HG02884 (cell line): Measurements from ENCODE around the gene SH3BP5.

Source experiments
- ATAC-seq: cut with Tn5 transposase; IDR thresholded peaks from one replicate; pipeline ENCODE4 v1.9.1; 2021; ENCODE audit warnings: mild to moderate bottlenecking, moderate library complexity; ENCODE audit not compliant: unreplicated experiment

Gene SH3BP5

DNA sequence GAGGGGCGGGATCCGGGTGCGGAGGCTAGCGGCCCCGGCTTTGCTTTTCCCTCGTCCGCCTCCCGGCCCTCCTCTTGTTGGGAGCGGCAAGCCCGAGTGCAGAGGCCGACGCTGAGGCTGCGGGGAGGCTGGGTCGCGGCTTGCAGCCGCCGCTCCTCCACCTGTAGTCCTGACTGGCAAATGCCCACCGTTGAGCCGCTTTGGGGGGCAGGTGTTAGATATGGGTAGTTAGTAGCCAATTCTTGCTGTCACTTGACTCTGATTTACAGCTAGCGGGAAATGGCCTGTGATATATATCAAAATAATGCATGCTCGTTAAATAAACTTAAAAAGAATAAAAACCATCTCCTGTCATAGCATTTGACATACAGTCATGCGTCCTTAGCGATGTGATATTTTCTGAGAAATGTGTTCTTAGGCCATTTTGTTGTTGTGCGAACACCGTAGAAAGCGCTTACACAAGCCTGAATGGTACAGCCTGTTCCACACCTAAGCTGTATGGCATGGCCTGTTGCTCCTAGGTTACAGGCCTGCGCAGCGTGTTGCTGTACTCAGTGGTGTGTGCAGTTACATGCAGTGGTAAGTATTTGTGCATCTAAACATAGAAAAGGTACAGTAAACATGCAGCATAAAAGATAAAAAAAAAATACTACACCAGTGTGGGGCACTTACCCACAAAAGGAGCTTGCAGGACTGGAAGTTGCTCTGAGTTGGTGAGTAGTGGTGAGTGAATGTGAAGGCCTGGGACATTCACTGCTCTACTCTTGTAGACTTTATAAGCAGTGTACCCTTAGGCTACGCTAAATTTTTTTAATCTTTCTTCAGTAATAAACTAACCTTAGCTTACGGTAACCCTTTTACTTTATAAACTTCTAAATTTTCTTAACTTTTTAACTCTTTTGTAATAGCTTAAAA, 125.5 kb downstream of the SH3BP5 start:
- peak; percentile 34 for ATAC-seq

GRCh38 chr3:15205934-15206661, 126.3 kb downstream of the SH3BP5 start, which contains the start of gene CAPN7:
Gene CAPN7, plus strand, starts transcription at chr3:15206246. Its CDS starts 250 bp downstream, at chr3:15206496.
- peak; percentile 78 for ATAC-seq

- no peak for ATAC-seq
Observed at GRCh38 chr3:15205482-15205933, 126.9 kb downstream of the SH3BP5 start.
